ENCODE data around the gene MID2. TPM values are rescaled to one million over a fixed set of nuclear protein-coding genes. Genes with fewer than 3 reads are reported as not detected.
A peak's percentile ranks its signal among the peaks of the same experiment; 100 is the strongest.
"Not testable (repeated sequence)": the region's sequence is repeated elsewhere in the genome, so short reads cannot be mapped to it uniquely, and the experiment has no call there.

MID2 gene
- total RNA-seq, 1 donor from 2014 or later: 18.7 TPM

DNA sequence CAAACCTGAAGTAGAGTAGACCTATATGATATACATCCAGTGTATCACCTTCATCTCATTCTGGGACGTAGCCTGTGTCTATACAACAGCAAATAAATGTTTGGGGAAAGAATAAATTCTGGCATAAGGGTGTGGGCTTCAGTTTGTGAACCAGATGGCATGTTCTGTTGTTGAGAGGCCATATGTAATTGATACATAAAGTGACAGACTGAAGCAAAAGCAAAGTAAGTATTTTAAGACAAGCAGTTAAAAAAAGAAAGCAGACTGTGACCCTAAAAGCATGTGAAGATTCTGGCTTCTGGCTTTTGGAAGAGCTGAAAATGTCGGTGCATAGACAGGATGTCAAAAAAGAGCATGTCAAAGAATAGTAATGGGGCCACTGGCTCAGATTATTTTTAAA is 22.9 kb downstream of the MID2 start:
- Mint-ChIP-seq H3K9me3 (ENCODE audit: low read depth) (no peaks in the 10 kb centered on the region), H3K4me1 (ENCODE audit: low read depth) (peaks cover 6% of the 10 kb centered on the region), H3K27ac (ENCODE audit: unreplicated experiment) (no peak overlapping the region), H3K36me3 (ENCODE audit: low read depth) (no peaks in the 10 kb centered on the region), H3K27me3 (ENCODE audit: low read depth) (no peaks in the 10 kb centered on the region), H3K4me3 (ENCODE audit: unreplicated experiment) (no peak overlapping the region)
- no peak for TF ChIP-seq CTCF (IDR thresholded peaks at IDR 0.05)
- no peak for DNase-seq (ENCODE audit: low spot score)

DNA sequence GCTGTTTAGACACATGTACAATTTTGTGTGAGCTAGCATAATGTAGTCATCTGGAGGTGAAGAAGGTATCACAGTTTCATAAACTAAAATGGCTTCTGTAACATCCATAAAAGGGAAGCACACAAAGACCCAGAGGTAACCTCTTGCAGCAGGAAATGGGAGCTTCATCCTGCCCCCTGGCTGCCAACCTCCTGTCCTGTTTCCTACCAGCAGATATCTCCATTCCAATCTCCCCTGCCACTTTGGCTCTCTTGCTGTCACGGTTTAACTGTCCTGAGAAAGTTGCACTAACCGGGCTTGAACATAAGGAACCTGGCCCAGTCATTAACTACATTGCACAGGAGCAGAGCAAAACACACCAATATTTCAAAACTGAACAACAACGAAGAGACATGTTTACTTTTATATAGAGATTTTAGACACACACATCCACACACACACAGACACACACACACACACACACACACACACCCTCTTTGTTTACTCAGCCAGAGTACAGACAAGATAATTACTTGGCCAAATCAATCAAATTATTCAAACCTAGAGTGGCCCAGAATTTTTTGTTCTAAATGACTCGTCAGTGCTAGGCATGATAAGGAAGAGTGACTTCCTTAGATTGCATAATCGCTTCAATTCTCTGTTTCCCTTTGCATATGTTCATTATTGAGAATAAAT is 24.2 kb downstream of the MID2 start:
- Mint-ChIP-seq H3K36me3 (ENCODE audit: low read depth) (no peaks in the 10 kb centered on the region), H3K9me3 (ENCODE audit: low read depth) (no peaks in the 10 kb centered on the region), H3K4me1 (ENCODE audit: low read depth) (peaks cover 6% of the 10 kb centered on the region), H3K27me3 (ENCODE audit: low read depth) (no peaks in the 10 kb centered on the region), H3K4me3 (ENCODE audit: unreplicated experiment) (no peak overlapping the region), H3K27ac (ENCODE audit: unreplicated experiment) (no peak overlapping the region)
- peak; percentile 24 for TF ChIP-seq CTCF (IDR thresholded peaks at IDR 0.05)
- DNase-seq (ENCODE audit: low spot score): no peak

DNA sequence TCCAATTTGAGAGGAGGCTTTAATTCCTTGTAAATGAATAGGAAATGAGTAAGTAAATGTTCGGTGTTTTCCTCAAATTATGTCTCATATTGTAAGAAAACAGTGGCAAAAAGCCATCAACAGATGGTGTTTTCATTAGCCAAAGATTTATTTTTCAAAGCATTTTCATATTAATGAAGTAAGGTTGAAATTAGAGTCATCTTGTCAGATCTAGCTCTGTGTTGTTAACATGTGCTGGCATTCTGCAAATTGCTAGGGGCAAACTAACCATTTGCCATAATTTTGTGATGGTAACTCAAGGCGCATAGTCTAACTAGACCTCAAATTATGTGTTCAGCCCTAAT is 24.7 kb downstream of the MID2 start:
- no peaks in the 10 kb centered on the region for H3K36me3 Mint-ChIP-seq (ENCODE audit: low read depth)
- DNase-seq (ENCODE audit: low spot score): no peak
- H3K27ac Mint-ChIP-seq (ENCODE audit: unreplicated experiment): no peak overlapping the region
- H3K27me3 Mint-ChIP-seq (ENCODE audit: low read depth): no peaks in the 10 kb centered on the region
- H3K4me3 Mint-ChIP-seq (ENCODE audit: unreplicated experiment): no peak overlapping the region
- no peak for TF ChIP-seq CTCF (IDR thresholded peaks at IDR 0.05)
- H3K9me3 Mint-ChIP-seq (ENCODE audit: low read depth): no peaks in the 10 kb centered on the region
- H3K4me1 Mint-ChIP-seq (ENCODE audit: low read depth): peaks cover 6% of the 10 kb centered on the region

DNA sequence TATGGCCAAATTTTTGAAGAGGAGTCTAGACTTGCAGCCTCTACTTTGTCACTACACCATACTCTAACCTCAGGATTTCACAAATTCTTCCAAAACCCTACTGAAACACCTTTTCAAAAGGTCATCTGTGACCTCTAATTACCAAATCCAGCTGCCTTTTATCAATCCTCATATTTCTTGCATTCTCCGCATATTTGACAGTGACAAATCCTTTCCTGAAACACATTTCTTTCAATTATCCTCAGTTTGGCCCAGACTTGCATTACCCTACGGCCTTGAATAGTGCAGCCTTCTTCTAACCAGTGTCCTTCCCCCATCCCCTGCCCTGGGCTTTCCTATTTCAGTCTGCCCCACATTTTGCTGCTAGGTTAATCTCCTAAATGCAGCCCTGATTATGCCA is 25.5 kb downstream of the MID2 start:
- H3K36me3 Mint-ChIP-seq (ENCODE audit: low read depth): no peaks in the 10 kb centered on the region
- H3K27me3 Mint-ChIP-seq (ENCODE audit: low read depth): no peaks in the 10 kb centered on the region
- no peak overlapping the region for H3K4me3 Mint-ChIP-seq (ENCODE audit: unreplicated experiment)
- no peak for TF ChIP-seq CTCF (IDR thresholded peaks at IDR 0.05)
- H3K4me1 Mint-ChIP-seq (ENCODE audit: low read depth): peaks cover 6% of the 10 kb centered on the region
- no peaks in the 10 kb centered on the region for H3K9me3 Mint-ChIP-seq (ENCODE audit: low read depth)
- no peak overlapping the region for H3K27ac Mint-ChIP-seq (ENCODE audit: unreplicated experiment)
- DNase-seq (ENCODE audit: low spot score): no peak

GRCh38 chrX:107851665-107852064 is 26.0 kb downstream of the MID2 start:
- not testable (repeated sequence) for H3K4me1 Mint-ChIP-seq (ENCODE audit: low read depth); H3K27ac Mint-ChIP-seq (ENCODE audit: unreplicated experiment); H3K4me3 Mint-ChIP-seq (ENCODE audit: unreplicated experiment); DNase-seq (ENCODE audit: low spot score); H3K9me3 Mint-ChIP-seq (ENCODE audit: low read depth); H3K36me3 Mint-ChIP-seq (ENCODE audit: low read depth); H3K27me3 Mint-ChIP-seq (ENCODE audit: low read depth)

- no peak for DNase-seq (ENCODE audit: low spot score)
- no peak for TF ChIP-seq CTCF (IDR thresholded peaks at IDR 0.05)
- peaks cover 5% of the 10 kb centered on the region for H3K36me3 Mint-ChIP-seq (ENCODE audit: low read depth)
- no peaks in the 10 kb centered on the region for H3K27me3 Mint-ChIP-seq (ENCODE audit: low read depth)
- no peak overlapping the region for H3K27ac Mint-ChIP-seq (ENCODE audit: unreplicated experiment)
- no peak overlapping the region for H3K4me3 Mint-ChIP-seq (ENCODE audit: unreplicated experiment)
- H3K9me3 Mint-ChIP-seq (ENCODE audit: low read depth): no peaks in the 10 kb centered on the region
- H3K4me1 Mint-ChIP-seq (ENCODE audit: low read depth): peaks cover 3% of the 10 kb centered on the region
Measured at GRCh38 chrX:107856289-107856688, 30.6 kb downstream of the MID2 start.

GRCh38 chrX:107857041-107857440 is 31.4 kb downstream of the MID2 start:
- H3K4me3 Mint-ChIP-seq (ENCODE audit: unreplicated experiment); H3K4me1 Mint-ChIP-seq (ENCODE audit: low read depth); H3K27me3 Mint-ChIP-seq (ENCODE audit: low read depth); H3K36me3 Mint-ChIP-seq (ENCODE audit: low read depth); H3K9me3 Mint-ChIP-seq (ENCODE audit: low read depth); DNase-seq (ENCODE audit: low spot score); H3K27ac Mint-ChIP-seq (ENCODE audit: unreplicated experiment): not testable (repeated sequence)
